NB4 (cell line): ENCODE measurements around the gene CYFIP2.

ENCODE experiments used
- DNase-seq: peaks from one replicate; pipeline ENCODE4 v3.0.0; 2010; ENCODE audit warnings: low read depth
- H3K4me3 ChIP-seq: one replicate; pipeline ENCODE4 v1.5.1; 2011; ENCODE audit warnings: mild to moderate bottlenecking, low read depth, low read length, moderate library complexity
- CTCF ChIP-seq: IDR thresholded peaks from one replicate; pipeline ENCODE4 v1.5.1; 2012; ENCODE audit warnings: low read depth, low read length
- MAX ChIP-seq: IDR thresholded peaks from 2 replicates; pipeline ENCODE4 v1.6.1; 2011; ENCODE audit warnings: low read depth, low read length
- MYC ChIP-seq: IDR thresholded peaks from 2 replicates; pipeline ENCODE4 v1.6.1; 2011; ENCODE audit warnings: low read depth, low read length
- POLR2A ChIP-seq: IDR thresholded peaks from 2 replicates; pipeline ENCODE4 v1.6.1; 2011; ENCODE audit warnings: mild to moderate bottlenecking; ENCODE audit not compliant: insufficient read length; ENCODE audit errors: extremely low read depth

The CYFIP2 gene

DNA sequence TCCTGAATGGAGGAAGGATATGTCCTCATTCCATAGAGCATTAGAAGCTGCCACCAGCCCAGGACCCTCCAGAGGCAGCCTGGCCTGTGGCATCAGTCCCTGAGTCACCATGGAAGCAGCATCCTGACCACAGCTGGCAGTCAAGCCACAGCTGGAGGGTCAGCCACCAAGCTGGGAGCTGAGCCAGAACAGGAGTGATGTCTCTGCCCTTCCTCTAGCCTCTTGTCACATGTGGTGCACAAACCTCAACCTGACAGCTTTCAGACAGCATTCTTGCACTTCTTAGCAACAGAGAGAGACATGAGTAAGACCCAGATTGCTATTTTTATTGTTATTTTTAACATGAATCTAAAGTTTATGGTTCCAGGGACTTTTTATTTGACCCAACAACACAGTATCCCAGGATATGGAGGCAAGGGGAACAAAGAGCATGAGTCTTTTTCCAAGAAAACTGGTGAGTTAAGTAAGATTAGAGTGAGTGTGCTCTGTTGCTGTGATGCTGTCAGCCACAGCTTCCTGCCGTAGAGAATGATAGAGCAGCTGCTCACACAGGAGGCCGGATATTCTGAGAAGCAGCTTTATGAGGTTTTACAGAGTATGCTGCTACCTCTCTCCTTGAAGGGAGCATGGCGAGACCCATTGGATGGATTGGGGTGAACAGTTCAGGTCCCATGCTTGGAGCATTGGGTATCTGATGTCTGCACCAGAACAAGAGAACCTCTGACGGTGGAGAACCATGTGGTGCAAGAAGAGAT is 13.0 kb upstream of the CYFIP2 start:
- no peak for DNase-seq
- TF ChIP-seq POLR2A (no peak), MAX (no peak), MYC (no peak), CTCF (no peak)
- no peak overlapping the region for H3K4me3 ChIP-seq

DNA sequence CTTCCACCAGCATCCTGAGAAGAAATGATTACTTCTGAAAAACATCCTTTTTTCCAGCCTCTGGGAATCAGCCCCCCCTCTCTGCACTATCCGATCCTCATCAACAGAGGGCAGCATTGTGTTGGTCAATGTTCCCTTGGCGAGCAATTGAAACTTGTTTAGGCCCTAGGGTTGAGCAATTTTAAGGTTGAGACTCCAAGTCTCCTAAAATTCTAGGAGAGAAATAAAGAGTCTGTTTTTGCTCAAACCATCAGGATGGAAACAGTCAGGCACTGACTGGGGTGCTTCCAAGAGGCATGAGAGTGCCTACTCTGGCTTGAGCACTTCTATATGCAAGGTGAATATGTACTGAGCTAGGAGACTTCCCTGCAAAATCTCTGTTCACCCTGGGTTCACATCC is 12.4 kb upstream of the CYFIP2 start:
- TF ChIP-seq MYC = no peak
- no peak for TF ChIP-seq POLR2A
- TF ChIP-seq MAX = 0 out of 2 replicates have a peak, but pooled peaks have one; percentile 22
- peak; percentile 93 for TF ChIP-seq CTCF
- H3K4me3 ChIP-seq = no peak overlapping the region
- peak; percentile 58 for DNase-seq

GRCh38 chr5:157258450-157258849 is 7.5 kb upstream of the CYFIP2 start:
- no peak overlapping the region for H3K4me3 ChIP-seq
- no peak for TF ChIP-seq MAX
- TF ChIP-seq POLR2A = no peak
- TF ChIP-seq CTCF = no peak
- TF ChIP-seq MYC = no peak
- no peak for DNase-seq

- no peak overlapping the region for H3K4me3 ChIP-seq
- no peak for TF ChIP-seq CTCF
- TF ChIP-seq MYC = no peak
- no peak for TF ChIP-seq POLR2A
- no peak for TF ChIP-seq MAX
- DNase-seq = no peak
Measured at GRCh38 chr5:157259699-157260098, 6.2 kb upstream of the CYFIP2 start.

DNA sequence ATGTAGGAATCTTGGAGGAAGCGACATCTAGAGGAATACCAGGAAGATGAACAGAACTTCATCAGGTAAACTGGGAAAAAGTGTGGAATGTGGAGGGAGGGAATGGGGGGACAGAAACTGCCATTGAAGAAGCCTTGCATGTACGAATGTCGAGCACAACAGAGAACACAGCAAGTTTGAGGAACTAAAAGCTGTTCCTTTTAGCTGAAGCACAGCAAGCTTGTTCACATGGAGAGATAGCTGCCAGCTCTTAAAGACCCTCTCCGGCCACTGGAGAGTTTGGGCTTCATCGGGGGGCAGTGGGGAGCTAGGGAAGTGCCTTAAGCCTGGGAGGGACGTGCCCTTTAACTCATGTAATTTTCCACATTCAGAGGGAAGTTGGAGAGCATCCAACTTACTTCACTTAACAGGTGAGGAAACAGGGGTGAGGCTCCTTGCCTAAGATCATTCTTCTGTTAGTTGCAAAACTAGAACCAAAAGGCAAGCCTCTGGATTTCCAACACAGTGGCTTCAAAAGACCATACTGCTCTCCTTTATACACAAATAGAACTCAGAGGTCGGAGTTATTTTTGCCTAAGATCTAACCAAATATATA is 2.3 kb upstream of the CYFIP2 start:
- DNase-seq = no peak
- no peak overlapping the region for H3K4me3 ChIP-seq
- TF ChIP-seq POLR2A (no peak), MAX (no peak)

GRCh38 chr5:157266286-157267007 is 524 bp downstream of the CYFIP2 start:
- TF ChIP-seq POLR2A = no peak
- no peak for TF ChIP-seq MAX
- TF ChIP-seq CTCF = no peak
- no peak for TF ChIP-seq MYC
- peak; percentile 16 for DNase-seq
- peak overlapping the region; percentile 25 for H3K4me3 ChIP-seq
